Ectodermal cell (in vitro differentiated cells): ENCODE data around the gene NRF1.
"Not testable (repeated sequence)": the region's sequence is repeated elsewhere in the genome, so short reads cannot be mapped to it uniquely, and the experiment has no call there.

Experiments
- H3K27ac ChIP-seq: 2 replicates; pipeline ENCODE4 v1.7.0; 2013; ENCODE audit warnings: mild to moderate bottlenecking, low read depth, low read length; ENCODE audit not compliant: insufficient read depth, poor library complexity, severe bottlenecking
- H3K27me3 ChIP-seq: 2 replicates; pipeline ENCODE4 v1.7.0; 2013; ENCODE audit warnings: mild to moderate bottlenecking, low read length; ENCODE audit not compliant: insufficient read depth, control insufficient read depth, poor library complexity, severe bottlenecking
- H3K36me3 ChIP-seq: one replicate; pipeline ENCODE4 v1.7.0; 2013; ENCODE audit warnings: low read length; ENCODE audit not compliant: control insufficient read depth, insufficient read depth
- H3K4me1 ChIP-seq: one replicate; pipeline ENCODE4 v1.7.0; 2013; ENCODE audit warnings: low read length; ENCODE audit not compliant: control insufficient read depth, insufficient read depth
- H3K4me3 ChIP-seq: 2 replicates; pipeline ENCODE4 v1.7.0; 2013; ENCODE audit warnings: low read depth, low read length, control low read depth; ENCODE audit not compliant: insufficient read depth
- H3K9me3 ChIP-seq: 2 replicates; pipeline ENCODE4 v1.7.0; 2013; ENCODE audit warnings: mild to moderate bottlenecking, low read length, moderate library complexity; ENCODE audit not compliant: control insufficient read depth
- WGBS, 2 experiments: methylation state at CpG; one replicate each; pipeline ENCODE4 v1.1.7; 2013; ENCODE audit warnings: missing lambda C conversion rate in 2 of 2; 5-methylcytosine and 5-hydroxymethylcytosine counted together

Gene NRF1

GRCh38 chr7:129576138-129576537 lies 35.4 kb upstream of the NRF1 start:
- H3K9me3 ChIP-seq, result peaks cover 3% of the 10 kb centered on the region
- no peak overlapping the region for H3K4me3 ChIP-seq
- H3K36me3 ChIP-seq, result no peaks in the 10 kb centered on the region
- H3K4me1 ChIP-seq, result no peaks in the 10 kb centered on the region
- WGBS, 2 experiments, result 93 to 98% methylated on average over 2 of the region's 2 CpGs
- no peaks in the 10 kb centered on the region for H3K27me3 ChIP-seq
- H3K27ac ChIP-seq, result no peak overlapping the region

GRCh38 chr7:129578829-129579228 lies 32.7 kb upstream of the NRF1 start:
- no peaks in the 10 kb centered on the region for H3K36me3 ChIP-seq
- no peaks in the 10 kb centered on the region for H3K4me1 ChIP-seq
- peaks cover 3% of the 10 kb centered on the region for H3K9me3 ChIP-seq
- H3K4me3 ChIP-seq, result no peak overlapping the region
- 91 to 92% methylated on average over 12 of the region's 12 CpGs for WGBS, 2 experiments
- H3K27me3 ChIP-seq, result no peaks in the 10 kb centered on the region
- no peak overlapping the region for H3K27ac ChIP-seq

GRCh38 chr7:129586179-129586578 lies 25.3 kb upstream of the NRF1 start:
- H3K4me3 ChIP-seq, result not testable (repeated sequence)

GRCh38 chr7:129588268-129588667 lies 23.3 kb upstream of the NRF1 start:
- H3K4me3 ChIP-seq, result no peak overlapping the region
- H3K36me3 ChIP-seq, result no peaks in the 10 kb centered on the region
- H3K9me3 ChIP-seq, result no peaks in the 10 kb centered on the region
- no peak overlapping the region for H3K27ac ChIP-seq
- H3K27me3 ChIP-seq, result no peaks in the 10 kb centered on the region
- no peaks in the 10 kb centered on the region for H3K4me1 ChIP-seq

More at GRCh38 chr7:129586179-129586578, 25.3 kb upstream of the NRF1 start:
- not testable (repeated sequence) for H3K27me3 ChIP-seq, H3K36me3 ChIP-seq, H3K4me1 ChIP-seq, H3K27ac ChIP-seq, H3K9me3 ChIP-seq
- 91 to 97% methylated on average over 5 of the region's 5 CpGs for WGBS, 2 experiments

GRCh38 chr7:129591868-129592267 lies 19.7 kb upstream of the NRF1 start:
- no peak overlapping the region for H3K4me3 ChIP-seq
- H3K36me3 ChIP-seq, result no peaks in the 10 kb centered on the region
- H3K27me3 ChIP-seq, result no peaks in the 10 kb centered on the region
- 92 to 94% methylated on average over 4 of the region's 4 CpGs for WGBS, 2 experiments
- H3K27ac ChIP-seq, result no peak overlapping the region
- no peaks in the 10 kb centered on the region for H3K9me3 ChIP-seq
- no peaks in the 10 kb centered on the region for H3K4me1 ChIP-seq

GRCh38 chr7:129596386-129596785 lies 15.1 kb upstream of the NRF1 start:
- H3K27ac ChIP-seq, H3K4me3 ChIP-seq, H3K27me3 ChIP-seq, H3K4me1 ChIP-seq, H3K9me3 ChIP-seq, H3K36me3 ChIP-seq: not testable (repeated sequence)
- 60 to 72% methylated on average over 3 to 6 of the region's 6 CpGs for WGBS, 2 experiments

- Histone ChIP-seq H3K4me3 (no peak overlapping the region), H3K27ac (no peak overlapping the region), H3K27me3 (no peaks in the 10 kb centered on the region), H3K4me1 (no peaks in the 10 kb centered on the region), H3K36me3 (no peaks in the 10 kb centered on the region), H3K9me3 (no peaks in the 10 kb centered on the region)
These were observed 13.8 kb upstream of the NRF1 start for GRCh38 chr7:129597672-129598071.

- Histone ChIP-seq H3K9me3 (no peaks in the 10 kb centered on the region), H3K4me1 (no peaks in the 10 kb centered on the region), H3K27me3 (no peaks in the 10 kb centered on the region), H3K36me3 (no peaks in the 10 kb centered on the region), H3K4me3 (no peak overlapping the region), H3K27ac (no peak overlapping the region)
- WGBS, 2 experiments, result 94 to 95% methylated on average over 5 of the region's 5 CpGs
These were observed 12.3 kb upstream of the NRF1 start for GRCh38 chr7:129599174-129599573.

- not testable (repeated sequence) for H3K27me3 ChIP-seq, H3K4me1 ChIP-seq, H3K4me3 ChIP-seq, H3K9me3 ChIP-seq, H3K27ac ChIP-seq, H3K36me3 ChIP-seq
- 80 to 85% methylated on average over 5 of the region's 5 CpGs for WGBS, 2 experiments
These were observed 7.9 kb upstream of the NRF1 start for GRCh38 chr7:129603594-129603993.

- not testable (repeated sequence) for H3K36me3 ChIP-seq, H3K27ac ChIP-seq
- WGBS, 2 experiments, result 87 to 92% methylated on average over 3 of the region's 3 CpGs
These were observed 7.5 kb upstream of the NRF1 start for GRCh38 chr7:129604021-129604420.

GRCh38 chr7:129604713-129605437 lies 6.6 kb upstream of the NRF1 start:
- peaks cover under 1% of the 10 kb centered on the region for H3K4me1 ChIP-seq
- no peaks in the 10 kb centered on the region for H3K9me3 ChIP-seq
- no peak overlapping the region for H3K27ac ChIP-seq
- peaks cover 10% of the 10 kb centered on the region for H3K36me3 ChIP-seq
- H3K4me3 ChIP-seq, result no peak overlapping the region
- H3K27me3 ChIP-seq, result no peaks in the 10 kb centered on the region
- WGBS, 2 experiments, result 82 to 88% methylated on average over 8 of the region's 8 CpGs

More at GRCh38 chr7:129604021-129604420, 7.5 kb upstream of the NRF1 start:
- not testable (repeated sequence) for H3K27me3 ChIP-seq, H3K4me1 ChIP-seq, H3K4me3 ChIP-seq, H3K9me3 ChIP-seq
